Fibroblast of lung (primary cell): ENCODE measurements around the gene NAT16.

Experiments used
- EZH2 ChIP-seq: IDR thresholded peaks from 2 replicates; pipeline ENCODE4 v1.5.1; 2012; ENCODE audit warnings: low read length, control low read depth, mild to moderate bottlenecking; ENCODE audit errors: missing control alignments
- TF ChIP-seq, protein P1 (sequence below), 2 donors: IDR thresholded peaks in 1 of 2; conservative IDR thresholded peaks in 1 of 2; 1 replicate in 1 of 2; 2 replicates in 1 of 2; pipeline ENCODE4 v1.5.1; 2011 to 2012; ENCODE audit warnings: low read length in 2 of 2, control low read depth in 1 of 2, inconsistent platforms in 1 of 2, low read depth in 1 of 2, mild to moderate bottlenecking in 1 of 2

GRCh38 chr7:101200504-101200861, 20.4 kb upstream of the NAT16 start:
- TF ChIP-seq, protein P1, sequence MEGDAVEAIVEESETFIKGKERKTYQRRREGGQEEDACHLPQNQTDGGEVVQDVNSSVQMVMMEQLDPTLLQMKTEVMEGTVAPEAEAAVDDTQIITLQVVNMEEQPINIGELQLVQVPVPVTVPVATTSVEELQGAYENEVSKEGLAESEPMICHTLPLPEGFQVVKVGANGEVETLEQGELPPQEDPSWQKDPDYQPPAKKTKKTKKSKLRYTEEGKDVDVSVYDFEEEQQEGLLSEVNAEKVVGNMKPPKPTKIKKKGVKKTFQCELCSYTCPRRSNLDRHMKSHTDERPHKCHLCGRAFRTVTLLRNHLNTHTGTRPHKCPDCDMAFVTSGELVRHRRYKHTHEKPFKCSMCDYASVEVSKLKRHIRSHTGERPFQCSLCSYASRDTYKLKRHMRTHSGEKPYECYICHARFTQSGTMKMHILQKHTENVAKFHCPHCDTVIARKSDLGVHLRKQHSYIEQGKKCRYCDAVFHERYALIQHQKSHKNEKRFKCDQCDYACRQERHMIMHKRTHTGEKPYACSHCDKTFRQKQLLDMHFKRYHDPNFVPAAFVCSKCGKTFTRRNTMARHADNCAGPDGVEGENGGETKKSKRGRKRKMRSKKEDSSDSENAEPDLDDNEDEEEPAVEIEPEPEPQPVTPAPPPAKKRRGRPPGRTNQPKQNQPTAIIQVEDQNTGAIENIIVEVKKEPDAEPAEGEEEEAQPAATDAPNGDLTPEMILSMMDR (conservative IDR thresholded peaks at IDR 0.05 in 1 of 2, IDR thresholded peaks at IDR 0.05 in 1 of 2; ENCODE audit: low read depth in 1 of 2, low read length in 2 of 2) = no peak
- TF ChIP-seq EZH2 = no peak
